Liver (tissue), 9 donors: Measurements from ENCODE around the gene ZNFX1. TPM values are rescaled to one million over a fixed set of nuclear protein-coding genes. Genes with fewer than 3 reads are reported as not detected.

Source experiments
- DNase-seq: peaks from one replicate; pipeline ENCODE4 v3.0.0-alpha.2; 2017; ENCODE audit warnings: low spot score
- H3K27ac ChIP-seq, 2 donors: one replicate each; pipeline ENCODE4 v1.7.0; 2013; ENCODE audit warnings: inconsistent platforms in 2 of 2, low read length in 2 of 2, control low read depth in 1 of 2, low read depth in 1 of 2, mild to moderate bottlenecking in 1 of 2
- H3K27me3 ChIP-seq, 4 donors: one replicate each; pipeline versions ENCODE4 v1.6.1 to v1.7.0; 2013; ENCODE audit warnings: low read length in 3 of 4, inconsistent platforms in 1 of 4, mild to moderate bottlenecking in 1 of 4, moderate library complexity in 1 of 4; ENCODE audit not compliant: control insufficient read depth in 4 of 4, insufficient read depth in 4 of 4
- H3K36me3 ChIP-seq, 4 donors: one replicate each; pipeline versions ENCODE4 v1.6.1 to v1.7.0; 2013; ENCODE audit warnings: low read length in 3 of 4, mild to moderate bottlenecking in 3 of 4, low read depth in 1 of 4, moderate library complexity in 1 of 4; ENCODE audit not compliant: control insufficient read depth in 4 of 4, insufficient read depth in 3 of 4
- H3K4me1 ChIP-seq, 4 donors: one replicate each; pipeline versions ENCODE4 v1.6.1 to v1.7.0; 2013; ENCODE audit warnings: low read length in 3 of 4, mild to moderate bottlenecking in 3 of 4, moderate library complexity in 1 of 4; ENCODE audit not compliant: control insufficient read depth in 4 of 4, insufficient read depth in 4 of 4
- H3K4me3 ChIP-seq, 3 donors: one replicate each; pipeline versions ENCODE4 v1.6.1 to v1.7.0; 2013; ENCODE audit warnings: low read length in 3 of 3, control low read depth in 1 of 3, low read depth in 1 of 3, mild to moderate bottlenecking in 1 of 3
- H3K9ac ChIP-seq, 2 donors: one replicate each; pipeline ENCODE4 v1.7.0; 2013; ENCODE audit warnings: low read length in 2 of 2, mild to moderate bottlenecking in 2 of 2, moderate library complexity in 2 of 2, control low read depth in 1 of 2, low read depth in 1 of 2
- H3K9me3 ChIP-seq, 4 donors: one replicate each; pipeline versions ENCODE4 v1.6.1 to v1.7.0; 2013; ENCODE audit warnings: low read length in 3 of 4; ENCODE audit not compliant: control insufficient read depth in 4 of 4
- EGR1 ChIP-seq, 2 donors: IDR thresholded peaks; 2 replicates each; pipeline ENCODE4 v1.6.1; 2016 to 2018; ENCODE audit warnings: antibody characterized with exemption in 2 of 2, low read depth in 2 of 2
- FOXA1 ChIP-seq: IDR thresholded peaks from 2 replicates; pipeline ENCODE4 v1.6.1; 2016; ENCODE audit warnings: antibody characterized with exemption
- FOXA2 ChIP-seq: IDR thresholded peaks from 2 replicates; pipeline ENCODE4 v1.6.1; 2016; ENCODE audit warnings: antibody characterized with exemption
- HNF4A ChIP-seq, 2 donors: conservative IDR thresholded peaks; 2 replicates each; pipeline ENCODE4 v1.6.1; 2016; ENCODE audit warnings: antibody characterized with exemption in 2 of 2, mild to moderate bottlenecking in 2 of 2
- HNF4G ChIP-seq: IDR thresholded peaks from 2 replicates; pipeline ENCODE4 v1.6.1; 2016; ENCODE audit warnings: antibody characterized with exemption
- JUND ChIP-seq, 2 donors: IDR thresholded peaks; 2 replicates each; pipeline ENCODE4 v1.6.1; 2016; ENCODE audit warnings: antibody characterized with exemption in 2 of 2
- MAX ChIP-seq: IDR thresholded peaks from 2 replicates; pipeline ENCODE4 v1.6.1; 2016; ENCODE audit warnings: antibody characterized with exemption
- NR2F2 ChIP-seq: IDR thresholded peaks from 2 replicates; pipeline ENCODE4 v1.6.1; 2016; ENCODE audit warnings: antibody characterized with exemption
- RAD21 ChIP-seq, 2 donors: IDR thresholded peaks; 2 replicates each; pipeline ENCODE4 v1.6.1; 2016; ENCODE audit warnings: antibody characterized with exemption in 2 of 2, mild to moderate bottlenecking in 2 of 2
- REST ChIP-seq: IDR thresholded peaks from 2 replicates; pipeline ENCODE4 v1.6.1; 2016; ENCODE audit warnings: antibody characterized with exemption, mild to moderate bottlenecking
- RXRA ChIP-seq, 2 donors: IDR thresholded peaks; 2 replicates each; pipeline ENCODE4 v1.6.1; 2017 to 2018; ENCODE audit warnings: antibody characterized with exemption in 2 of 2, mild to moderate bottlenecking in 1 of 2
- TAF1 ChIP-seq: conservative IDR thresholded peaks from 2 replicates; pipeline ENCODE4 v1.6.1; 2016; ENCODE audit warnings: antibody characterized with exemption, mild to moderate bottlenecking
- YY1 ChIP-seq: IDR thresholded peaks from 2 replicates; pipeline ENCODE4 v1.6.1; 2016; ENCODE audit warnings: antibody characterized with exemption, mild to moderate bottlenecking
- WGBS: extraction: QIAGEN DNeasy Blood & Tissue Kit; methylation state at CpG from one replicate; pipeline ENCODE4 v1.1.7; 2013; 5-methylcytosine and 5-hydroxymethylcytosine counted together
- polyA plus RNA-seq, 2 donors: library from polyadenylated mRNA; stranded (reverse) in 1 of 2; unstranded in 1 of 2; fragments of 200-250 nt in 1 of 2; fragments of >200 nt in 1 of 2; fragmentation: Nextera tagmentation in 1 of 2; extraction: Ambion mirVana in 1 of 2; gene quantifications; one replicate each; pipeline versions ENCODE4 v1.2.1 to v1.2.3, GENCODE V29; 2013 to 2015
- total RNA-seq, 2 donors: library from RNA; depleted of rRNA; stranded (reverse); fragments of >200 nt; gene quantifications; one replicate each; pipeline ENCODE4 v1.2.3, GENCODE V29; 2014
- TF ChIP-seq, protein P1 (sequence below): IDR thresholded peaks from 2 replicates; pipeline ENCODE4 v1.6.1; 2016; ENCODE audit warnings: antibody characterized with exemption
- TF ChIP-seq, protein P2 (sequence below): IDR thresholded peaks from 2 replicates; pipeline ENCODE4 v1.6.1; 2016; ENCODE audit warnings: antibody characterized with exemption
- donor health status: healthy.
- donor health status: healthy.
- donor health status: healthy.
- donor health status: healthy.
- donor health status: healthy.

Gene ZNFX1
- total and polyA plus RNA-seq, 4 donors, result 6.9 to 16.1 (median 8.7) TPM

GRCh38 chr20:49203746-49204145 lies 74.1 kb downstream of the ZNFX1 start:
- no peak overlapping the region for H3K4me3 ChIP-seq
- no peak overlapping the region for H3K9ac ChIP-seq
- no peak overlapping the region for H3K27ac ChIP-seq
- H3K4me1 ChIP-seq, result no peaks in the 10 kb centered on the region
- no peaks in the 10 kb centered on the region for H3K36me3 ChIP-seq
- TF ChIP-seq HNF4A (conservative IDR thresholded peaks at IDR 0.05), result no peak
- no peak for TF ChIP-seq RAD21 (IDR thresholded peaks at IDR 0.05)
- no peak for TF ChIP-seq TAF1
- TF ChIP-seq, protein P1, sequence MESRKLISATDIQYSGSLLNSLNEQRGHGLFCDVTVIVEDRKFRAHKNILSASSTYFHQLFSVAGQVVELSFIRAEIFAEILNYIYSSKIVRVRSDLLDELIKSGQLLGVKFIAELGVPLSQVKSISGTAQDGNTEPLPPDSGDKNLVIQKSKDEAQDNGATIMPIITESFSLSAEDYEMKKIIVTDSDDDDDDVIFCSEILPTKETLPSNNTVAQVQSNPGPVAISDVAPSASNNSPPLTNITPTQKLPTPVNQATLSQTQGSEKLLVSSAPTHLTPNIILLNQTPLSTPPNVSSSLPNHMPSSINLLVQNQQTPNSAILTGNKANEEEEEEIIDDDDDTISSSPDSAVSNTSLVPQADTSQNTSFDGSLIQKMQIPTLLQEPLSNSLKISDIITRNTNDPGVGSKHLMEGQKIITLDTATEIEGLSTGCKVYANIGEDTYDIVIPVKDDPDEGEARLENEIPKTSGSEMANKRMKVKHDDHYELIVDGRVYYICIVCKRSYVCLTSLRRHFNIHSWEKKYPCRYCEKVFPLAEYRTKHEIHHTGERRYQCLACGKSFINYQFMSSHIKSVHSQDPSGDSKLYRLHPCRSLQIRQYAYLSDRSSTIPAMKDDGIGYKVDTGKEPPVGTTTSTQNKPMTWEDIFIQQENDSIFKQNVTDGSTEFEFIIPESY, result no peak
- TF ChIP-seq FOXA2, result no peak
- no peak for TF ChIP-seq RXRA (IDR thresholded peaks at IDR 0.05)
- no peak for TF ChIP-seq REST
- no peak for TF ChIP-seq FOXA1
- no peak for TF ChIP-seq JUND (IDR thresholded peaks at IDR 0.05)
- WGBS, result 83% methylated on average over 9 of the region's 9 CpGs
- no peak for DNase-seq
- H3K9me3 ChIP-seq, result no peaks in the 10 kb centered on the region
- H3K27me3 ChIP-seq, result no peaks in the 10 kb centered on the region

GRCh38 chr20:49203011-49203410 lies 74.8 kb downstream of the ZNFX1 start:
- no peaks in the 10 kb centered on the region for H3K36me3 ChIP-seq
- no peak overlapping the region for H3K9ac ChIP-seq
- no peaks in the 10 kb centered on the region for H3K4me1 ChIP-seq
- H3K27ac ChIP-seq, result no peak overlapping the region
- no peak overlapping the region for H3K4me3 ChIP-seq
- TF ChIP-seq RXRA (IDR thresholded peaks at IDR 0.05) (no peak), YY1 (no peak), MAX (no peak)
- no peaks in the 10 kb centered on the region for H3K9me3 ChIP-seq
- H3K27me3 ChIP-seq, result no peaks in the 10 kb centered on the region
- DNase-seq, result no peak
- 92% methylated on average over 7 of the region's 7 CpGs for WGBS

- no peak overlapping the region for H3K4me3 ChIP-seq
- 91% methylated on average over 4 of the region's 4 CpGs for WGBS
- DNase-seq, result no peak
- H3K4me1 ChIP-seq, result no peaks in the 10 kb centered on the region
- H3K36me3 ChIP-seq, result no peaks in the 10 kb centered on the region
- H3K27ac ChIP-seq, result no peak overlapping the region
- no peaks in the 10 kb centered on the region for H3K27me3 ChIP-seq
- no peaks in the 10 kb centered on the region for H3K9me3 ChIP-seq
- H3K9ac ChIP-seq, result no peak overlapping the region
- TF ChIP-seq JUND (IDR thresholded peaks at IDR 0.05), result no peak
- no peak for TF ChIP-seq HNF4G
- TF ChIP-seq, protein P1, result no peak
- TF ChIP-seq YY1, result no peak
- no peak for TF ChIP-seq RXRA (IDR thresholded peaks at IDR 0.05)
- TF ChIP-seq, protein P2, sequence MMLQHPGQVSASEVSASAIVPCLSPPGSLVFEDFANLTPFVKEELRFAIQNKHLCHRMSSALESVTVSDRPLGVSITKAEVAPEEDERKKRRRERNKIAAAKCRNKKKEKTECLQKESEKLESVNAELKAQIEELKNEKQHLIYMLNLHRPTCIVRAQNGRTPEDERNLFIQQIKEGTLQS, result no peak
- TF ChIP-seq HNF4A (conservative IDR thresholded peaks at IDR 0.05), result no peak
- no peak for TF ChIP-seq RAD21 (IDR thresholded peaks at IDR 0.05)
- no peak for TF ChIP-seq FOXA1
- no peak for TF ChIP-seq TAF1
- TF ChIP-seq REST, result no peak
- no peak for TF ChIP-seq NR2F2
- no peak for TF ChIP-seq FOXA2
- no peak for TF ChIP-seq EGR1 (IDR thresholded peaks at IDR 0.05; ENCODE audit: low read depth in 2 of 2)
Measured at GRCh38 chr20:49199729-49200293, 78.0 kb downstream of the ZNFX1 start.
